HG03103 (cell line): Measurements from ENCODE around the gene CEP128.

Experiments
- ATAC-seq: cut with Tn5 transposase; IDR thresholded peaks from one replicate; pipeline ENCODE4 v1.9.1; 2021; ENCODE audit warnings: low read depth; ENCODE audit not compliant: unreplicated experiment

The CEP128 gene

DNA sequence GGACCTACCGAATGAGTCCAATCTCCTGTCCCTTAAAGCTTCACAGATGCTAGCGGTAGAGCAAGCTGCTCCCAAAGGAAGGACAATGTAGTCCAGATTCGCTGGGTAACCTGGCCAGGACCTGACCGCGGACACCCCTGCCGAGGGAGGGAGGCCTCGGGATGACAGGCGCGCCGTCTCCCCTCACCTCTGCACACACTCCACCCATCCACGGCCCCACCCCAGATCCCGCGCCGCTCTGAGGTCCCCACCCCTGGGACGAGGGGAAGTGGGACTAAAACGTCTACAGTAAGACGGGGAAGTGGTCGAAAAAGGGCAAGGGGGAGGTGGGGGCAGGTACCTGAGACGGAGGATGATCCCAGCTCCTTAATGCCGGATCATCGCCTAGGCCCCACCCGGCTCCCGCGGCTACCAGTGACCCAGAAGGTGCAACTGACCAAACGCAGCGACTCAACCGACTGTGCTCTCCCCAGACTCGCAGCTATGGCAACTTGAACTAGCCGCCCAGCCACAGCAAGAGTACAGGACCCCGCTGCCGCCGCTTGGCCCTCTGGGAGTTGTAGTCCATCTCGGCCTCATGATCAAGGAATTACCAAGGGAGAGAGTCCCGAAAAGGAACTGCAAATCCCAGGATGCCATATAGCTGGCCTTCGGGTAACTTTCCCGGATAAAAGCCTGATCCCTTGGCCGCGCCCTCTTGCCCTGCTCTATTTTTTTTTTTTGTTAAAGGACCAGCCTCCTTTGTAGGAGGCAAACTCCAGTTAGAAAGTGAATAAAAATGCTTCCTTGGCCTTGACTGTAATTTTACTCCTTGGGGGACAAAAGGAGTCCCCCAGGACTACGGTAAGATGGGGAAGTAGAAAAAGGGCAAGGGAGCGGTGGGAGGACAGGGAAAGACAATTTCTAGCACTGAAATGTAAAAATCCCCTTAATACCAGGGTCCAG lies at the start of gene CEP128:
TSS of gene CEP128 (minus strand) at position 498 of the 945 bp plus-strand sequence.
- peak; percentile 96 for ATAC-seq

- ATAC-seq: peak; percentile 49
These were observed 47.3 kb upstream of the CEP128 start for GRCh38 chr14:80988735-80989429.

DNA sequence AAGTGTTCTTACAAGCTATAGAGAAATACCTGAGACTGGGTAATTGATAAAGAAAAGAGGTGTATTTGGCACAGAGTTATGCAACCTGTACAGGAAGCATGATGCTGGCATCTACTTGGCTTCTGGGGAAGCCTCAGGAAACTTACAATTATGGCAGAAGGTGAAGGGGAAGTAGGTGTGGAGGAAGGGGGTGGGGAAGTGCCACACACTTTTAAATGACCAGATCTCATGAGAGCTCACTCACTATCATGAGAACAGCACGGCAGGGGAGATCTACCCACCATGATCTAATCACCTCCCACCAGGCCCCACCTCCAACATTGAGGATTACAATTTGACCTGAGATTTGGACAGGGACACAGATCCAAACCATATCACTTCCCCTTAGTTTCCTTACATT lies 46.7 kb upstream of the CEP128 start:
- ATAC-seq: no peak

DNA sequence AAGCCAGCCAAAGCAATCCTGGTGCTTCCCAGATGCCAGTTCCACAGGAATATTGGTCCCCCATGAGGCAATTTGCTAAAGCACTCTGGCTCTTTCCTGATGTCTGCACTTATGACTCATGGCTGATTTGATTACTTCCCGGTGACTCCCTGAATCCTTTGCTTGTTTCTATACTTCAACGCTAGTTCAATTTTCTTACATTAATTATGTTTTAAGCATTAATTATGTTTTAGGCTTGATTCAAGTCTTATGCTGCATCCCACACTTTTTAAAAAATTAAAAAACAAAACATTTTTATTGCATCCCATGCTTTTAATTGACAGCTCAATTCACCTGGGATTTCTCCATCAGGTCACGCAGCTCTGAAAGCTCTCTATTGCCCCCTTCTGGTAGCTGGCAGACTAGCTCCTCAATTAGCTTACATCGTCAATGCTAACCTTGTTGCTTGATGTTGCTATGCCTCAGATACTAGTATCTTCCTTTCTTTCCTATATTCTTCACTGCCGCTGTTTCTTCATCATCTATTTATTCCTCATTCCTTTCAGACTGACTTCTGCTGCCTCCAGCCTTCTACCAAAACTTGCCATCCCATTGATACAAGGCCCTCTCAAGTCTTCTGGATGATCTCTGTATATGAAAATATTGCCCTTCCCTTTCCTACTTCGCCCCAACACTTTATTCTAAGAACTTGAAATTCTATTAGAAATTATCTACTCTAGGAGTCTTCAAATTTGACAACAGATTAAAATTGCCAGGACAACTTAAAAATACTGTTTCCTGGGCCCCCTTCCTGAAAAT lies 45.9 kb upstream of the CEP128 start:
- no peak for ATAC-seq

GRCh38 chr14:80982711-80983110 lies 41.2 kb upstream of the CEP128 start:
- no peak for ATAC-seq

DNA sequence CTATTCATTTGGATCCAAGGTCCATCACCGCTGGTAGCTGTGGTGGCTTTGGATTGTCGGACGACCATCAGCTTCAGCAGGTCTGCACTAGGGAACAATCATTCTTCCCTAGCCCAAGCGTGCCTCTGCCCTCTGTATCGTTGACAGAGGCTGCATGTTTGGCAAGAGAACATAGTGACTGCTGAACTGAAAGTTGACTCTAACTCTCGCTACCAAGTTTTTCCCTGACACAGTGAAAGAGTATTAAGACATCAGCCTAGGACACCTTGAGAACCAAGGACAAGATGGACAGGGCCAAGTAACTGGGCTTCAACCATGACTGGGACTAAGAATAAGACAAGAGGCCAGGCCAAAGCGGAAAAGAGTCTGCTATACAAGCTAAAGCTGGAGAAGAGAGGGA lies 40.1 kb upstream of the CEP128 start:
- ATAC-seq: no peak

DNA sequence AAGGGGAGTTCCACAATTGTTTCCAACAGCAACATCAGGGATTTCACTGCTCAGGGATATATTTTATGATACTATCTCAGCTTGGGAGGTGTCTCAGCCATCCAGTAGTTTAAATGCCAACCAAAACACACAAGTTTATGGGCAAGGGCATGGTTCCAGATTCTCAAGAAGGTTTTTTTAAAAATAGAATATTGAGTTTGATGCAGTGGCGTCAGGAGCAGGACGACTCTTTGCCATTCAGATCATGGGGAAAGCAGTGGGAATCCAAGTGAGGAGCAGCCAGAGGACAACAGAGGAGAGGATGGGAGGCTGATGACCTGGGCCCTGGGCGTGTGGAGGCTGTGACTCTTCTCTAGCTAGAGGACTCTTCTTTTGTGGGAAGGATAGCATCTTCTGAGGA lies 39.6 kb upstream of the CEP128 start:
- no peak for ATAC-seq

DNA sequence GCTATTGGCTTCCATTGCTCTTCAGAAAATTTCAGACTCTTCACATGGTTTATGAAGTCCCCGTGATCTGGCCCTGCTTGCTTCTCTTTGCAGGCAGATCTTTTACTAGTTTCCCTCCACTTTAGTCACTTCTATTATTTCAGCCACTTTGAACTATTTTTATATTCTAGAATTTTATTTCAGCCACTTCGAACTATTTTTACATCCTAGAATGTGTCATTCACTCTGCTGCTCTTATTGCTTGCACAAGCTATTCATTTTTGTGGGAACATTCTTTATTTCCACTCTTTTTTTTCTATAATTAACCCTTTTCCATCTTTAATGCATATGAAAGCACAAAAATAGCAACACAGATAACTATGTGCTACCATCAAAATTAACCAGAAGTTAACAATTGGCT lies 38.4 kb upstream of the CEP128 start:
- ATAC-seq: no peak

DNA sequence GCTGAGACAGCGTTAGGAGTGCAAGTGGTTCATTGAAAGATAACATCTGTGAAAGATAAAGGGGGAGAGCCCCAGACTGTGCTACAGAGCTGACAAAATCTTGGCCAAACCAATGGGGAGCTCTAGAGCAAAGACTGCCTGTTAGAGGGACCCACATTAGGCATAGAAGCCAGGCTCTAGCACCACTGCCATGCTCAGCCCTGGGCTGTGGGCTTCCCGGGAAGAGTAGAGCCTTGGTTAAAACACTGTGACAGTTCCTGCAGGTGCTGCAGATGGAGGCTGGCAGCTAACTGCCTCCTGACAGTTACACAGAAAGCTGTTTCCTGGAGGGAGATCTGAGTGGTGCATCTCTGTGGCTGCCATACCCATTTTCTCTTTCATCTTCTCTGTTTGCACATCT lies 36.9 kb upstream of the CEP128 start:
- ATAC-seq: no peak

DNA sequence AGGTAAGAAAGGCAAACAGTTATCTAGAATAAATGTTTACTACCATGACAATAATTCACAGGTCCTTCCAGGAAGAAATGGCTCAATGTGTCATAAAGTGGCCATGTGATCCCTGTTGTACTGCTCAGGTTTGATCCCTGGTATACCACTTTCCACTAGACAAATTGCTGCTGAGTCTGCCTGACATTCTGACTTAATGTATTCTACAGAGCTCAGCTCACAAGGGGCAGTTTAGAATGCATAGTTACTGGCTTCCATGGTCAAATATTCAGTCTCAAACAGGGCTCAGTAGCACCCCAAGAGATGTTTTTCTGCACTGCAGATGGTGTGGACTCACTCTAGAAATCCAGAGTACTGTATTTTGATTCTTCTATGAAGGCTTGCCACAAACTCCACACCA lies 35.7 kb upstream of the CEP128 start:
- ATAC-seq: no peak

- no peak for ATAC-seq
These were observed 33.1 kb upstream of the CEP128 start for GRCh38 chr14:80974679-80975078.

DNA sequence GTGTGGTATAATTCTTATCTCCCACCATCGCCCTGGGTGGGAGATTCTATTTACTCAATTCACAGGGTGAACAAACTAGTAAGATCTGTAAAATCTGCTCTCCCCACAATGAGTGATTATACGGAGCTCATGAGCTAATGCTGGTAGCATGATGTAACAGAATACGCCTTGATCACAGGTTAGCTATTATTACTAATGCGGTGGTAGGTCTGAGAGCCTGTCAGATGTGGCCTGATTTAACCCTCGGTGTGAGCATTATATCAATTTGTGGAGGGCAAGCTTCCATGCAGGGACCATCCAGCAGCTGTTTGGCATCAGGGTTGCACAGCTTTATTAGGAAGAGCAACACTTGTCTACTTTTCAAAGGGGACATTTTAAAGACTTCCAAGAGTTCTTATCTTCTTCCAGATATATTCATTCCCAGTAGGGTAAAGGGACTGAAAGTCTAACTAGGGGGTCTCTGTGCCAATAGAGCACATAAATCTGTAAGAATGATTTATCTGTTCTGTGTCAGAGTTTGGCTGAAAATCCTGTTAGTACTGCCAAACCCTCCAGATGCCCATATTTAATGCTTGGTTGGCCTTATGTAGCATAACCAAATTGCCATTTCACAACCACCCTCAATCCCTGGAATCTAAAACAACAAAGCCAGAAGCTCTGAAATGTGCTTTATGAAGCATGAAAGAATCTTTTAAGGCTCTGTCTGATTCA lies 32.5 kb upstream of the CEP128 start:
- no peak for ATAC-seq

DNA sequence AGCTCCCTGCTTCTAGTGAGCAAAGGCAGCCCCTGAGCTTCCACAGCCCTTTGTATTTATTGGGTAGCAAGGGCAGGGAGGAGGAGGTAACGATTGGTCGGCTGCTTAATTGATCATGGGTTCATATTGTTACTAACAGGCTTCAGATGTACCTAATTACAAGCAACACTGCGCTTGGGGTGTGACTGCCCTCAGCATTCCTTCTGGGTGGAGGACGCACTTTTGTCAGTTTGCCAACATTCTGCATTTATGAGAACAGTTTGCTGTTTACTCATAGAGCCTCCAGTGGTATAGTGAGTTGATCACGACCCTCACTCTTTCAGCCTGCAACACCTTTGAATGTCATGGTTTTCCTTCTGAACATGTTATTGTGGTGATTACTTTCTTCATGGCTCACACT lies 23.5 kb upstream of the CEP128 start:
- ATAC-seq: no peak

DNA sequence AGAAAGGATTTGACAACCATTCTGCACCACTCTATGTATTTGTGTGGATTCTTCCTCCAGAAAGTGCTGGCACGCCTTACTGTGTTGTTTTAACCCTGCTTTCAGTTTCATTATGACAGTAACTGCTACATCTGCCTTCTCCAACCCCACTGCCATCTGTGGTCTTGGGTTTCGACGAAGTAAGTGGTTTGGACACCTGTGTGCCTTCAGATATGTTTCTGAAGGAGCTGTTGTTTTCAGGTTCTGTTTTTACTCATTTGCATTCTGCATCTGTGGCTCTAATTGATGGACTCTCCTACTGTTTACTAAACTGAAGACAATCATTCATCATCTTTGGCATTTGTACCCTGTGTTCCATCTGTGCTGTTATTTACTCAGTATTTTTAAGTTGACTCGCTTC lies 18.0 kb upstream of the CEP128 start:
- ATAC-seq: peak; percentile 98

DNA sequence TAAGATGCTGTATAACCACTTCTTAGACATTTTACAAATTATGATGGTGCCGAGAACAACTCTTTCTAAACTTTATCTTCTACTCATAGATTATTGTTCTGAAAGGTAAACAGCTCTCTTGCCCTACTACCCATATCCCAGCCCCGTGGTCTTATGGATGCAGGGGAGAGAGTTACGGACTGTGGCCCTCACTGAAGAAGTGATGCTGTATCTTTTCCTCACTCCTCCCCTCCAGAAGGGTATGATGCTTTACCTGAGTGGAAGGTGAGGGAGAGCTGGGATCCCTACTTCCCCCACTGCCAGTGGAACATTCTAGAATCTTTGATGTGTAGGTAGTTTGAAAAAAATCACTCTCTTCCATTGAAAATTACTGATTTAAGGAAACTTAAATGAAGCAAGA lies 17.4 kb upstream of the CEP128 start:
- no peak for ATAC-seq

DNA sequence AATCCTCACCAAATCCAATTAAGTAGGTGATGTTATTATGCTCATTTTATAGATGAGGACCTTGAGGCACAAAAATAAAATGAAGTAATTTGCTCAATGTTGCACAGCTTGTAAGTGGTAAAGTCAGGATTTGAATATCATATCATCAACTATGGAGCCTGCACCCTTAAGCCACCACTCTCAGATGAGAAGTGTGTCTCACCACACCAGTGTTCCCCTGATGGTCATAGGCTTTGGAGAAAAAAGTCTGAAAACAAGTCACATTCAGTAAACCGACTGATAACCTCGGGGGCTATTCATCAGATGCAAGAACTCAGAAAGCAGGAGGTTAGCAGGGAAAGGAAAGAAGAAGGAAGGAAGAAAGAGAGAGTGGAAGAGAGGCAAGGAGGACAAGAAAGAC lies 16.7 kb upstream of the CEP128 start:
- ATAC-seq: no peak

GRCh38 chr14:80957613-80958012 lies 16.1 kb upstream of the CEP128 start:
- no peak for ATAC-seq

DNA sequence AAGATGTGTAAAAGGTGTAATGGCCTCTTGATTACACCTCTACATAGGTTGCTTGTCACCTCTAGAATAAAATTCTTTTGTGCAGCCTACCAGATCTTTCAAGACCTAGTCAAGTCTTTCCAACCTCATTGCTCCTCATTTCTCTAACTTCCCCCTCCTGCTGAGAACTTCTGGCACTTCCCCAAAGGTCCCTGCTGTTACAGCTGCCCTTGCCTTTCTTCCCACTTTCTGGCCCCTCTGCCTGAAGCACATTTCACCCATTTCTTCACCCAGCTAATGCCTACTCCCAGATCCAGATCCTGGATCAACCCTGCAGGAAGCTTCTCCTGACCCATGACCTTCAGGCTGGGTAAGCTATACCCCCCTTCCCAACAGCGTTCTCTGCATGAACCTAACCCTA lies 15.4 kb upstream of the CEP128 start:
- no peak for ATAC-seq

- ATAC-seq: no peak
These were observed 14.6 kb upstream of the CEP128 start for GRCh38 chr14:80956102-80956501.

DNA sequence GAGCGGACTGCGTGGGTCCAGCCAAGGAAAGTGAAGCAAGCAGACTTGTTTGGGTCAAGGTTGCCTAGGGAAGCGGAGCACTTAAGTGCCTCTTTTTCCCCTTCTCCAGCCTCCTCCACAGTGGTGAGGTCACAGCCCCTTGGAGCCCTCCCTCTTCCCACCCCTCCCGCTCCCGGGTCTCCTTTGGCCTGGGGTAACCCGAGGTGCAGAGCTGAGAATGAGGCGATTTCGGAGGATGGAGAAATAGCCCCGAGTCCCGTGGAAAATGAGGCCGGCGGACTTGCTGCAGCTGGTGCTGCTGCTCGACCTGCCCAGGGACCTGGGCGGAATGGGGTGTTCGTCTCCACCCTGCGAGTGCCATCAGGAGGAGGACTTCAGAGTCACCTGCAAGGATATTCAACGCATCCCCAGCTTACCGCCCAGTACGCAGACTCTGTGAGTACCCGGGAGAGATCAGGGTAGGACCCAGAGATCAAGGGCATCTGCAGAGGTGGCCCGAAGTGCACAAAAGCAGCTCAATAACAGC lies 13.9 kb upstream of the CEP128 start, which contains the start of gene TSHR:
TSS of gene TSHR (plus strand) at position 206 of the 526 bp plus-strand sequence. CDS start at position 266, 60 bp downstream.
- no peak for ATAC-seq
